Activated T-helper 2 cell treated with anti-CD3 and anti-CD28 coated beads, Interferon-gamma antibody, Interleukin-2, Interleukin-4, amounts not matched to agents 10 μg/mL and 5 μg/mL and 100 μg/mL, durations not matched to agents 14 hours and 24 hours and 36 hours (primary cell): ENCODE measurements around the gene NMS. TPM values are rescaled to one million over a fixed set of nuclear protein-coding genes. Genes with fewer than 3 reads are reported as not detected.
"Not testable (repeated sequence)": the region's sequence is repeated elsewhere in the genome, so short reads cannot be mapped to it uniquely, and the experiment has no call there.

Experiments
- DNase-seq: peaks from one replicate; pipeline ENCODE4 v3.0.0; 2021; ENCODE audit warnings: low spot score
- H3K27ac Mint-ChIP-seq: one replicate; pipeline ENCODE4 v1.8.0; 2021; ENCODE audit warnings: mixed read lengths
- H3K27me3 Mint-ChIP-seq: one replicate; pipeline ENCODE4 v1.8.0; 2021; ENCODE audit warnings: low read depth, mixed read lengths
- H3K36me3 Mint-ChIP-seq: one replicate; pipeline ENCODE4 v1.8.0; 2021; ENCODE audit warnings: low read depth, mixed read lengths
- H3K4me1 Mint-ChIP-seq: one replicate; pipeline ENCODE4 v1.8.0; 2021; ENCODE audit warnings: low read depth, mixed read lengths
- H3K4me3 Mint-ChIP-seq: one replicate; pipeline ENCODE4 v1.8.0; 2021; ENCODE audit warnings: low read depth, mild to moderate bottlenecking, moderate library complexity, mixed read lengths
- H3K9me3 Mint-ChIP-seq: one replicate; pipeline ENCODE4 v1.8.0; 2021; ENCODE audit warnings: mixed read lengths
- intact Hi-C: fragments of 100-400 bp; cut with micrococcal nuclease; formaldehyde crosslinking; loops from one replicate; pipeline ENCODE4 v1.15.1; 2023
- total RNA-seq: library from RNA; stranded (reverse); gene quantifications from 2 replicates; pipeline ENCODE4 v1.2.3, GENCODE V29; 2022

The NMS gene
- total RNA-seq, 1 donor from 2014 or later: not detected

- intact Hi-C loops: no loop called here
- Mint-ChIP-seq H3K4me1 (no peaks in the 10 kb centered on the region), H3K36me3 (no peaks in the 10 kb centered on the region), H3K27me3 (no peaks in the 10 kb centered on the region), H3K9me3 (peaks cover 11% of the 10 kb centered on the region), H3K27ac (no peak overlapping the region), H3K4me3 (no peak overlapping the region)
- DNase-seq: no peak
Measured at GRCh38 chr2:100451092-100451491, 19.2 kb upstream of the NMS start.

- peaks cover 15% of the 10 kb centered on the region for H3K9me3 Mint-ChIP-seq
- intact Hi-C loops: no loop called here
- DNase-seq: no peak
- no peaks in the 10 kb centered on the region for H3K27me3 Mint-ChIP-seq
- no peak overlapping the region for H3K27ac Mint-ChIP-seq
- H3K4me1 Mint-ChIP-seq: no peaks in the 10 kb centered on the region
- H3K4me3 Mint-ChIP-seq: no peak overlapping the region
- peaks cover 2% of the 10 kb centered on the region for H3K36me3 Mint-ChIP-seq
Measured at GRCh38 chr2:100451734-100452133, 18.5 kb upstream of the NMS start.

GRCh38 chr2:100453853-100454252, 16.4 kb upstream of the NMS start:
- H3K4me1 Mint-ChIP-seq: no peaks in the 10 kb centered on the region
- intact Hi-C loops: no loop called here
- peaks cover 20% of the 10 kb centered on the region for H3K9me3 Mint-ChIP-seq
- DNase-seq: no peak
- H3K27me3 Mint-ChIP-seq: no peaks in the 10 kb centered on the region
- peaks cover 4% of the 10 kb centered on the region for H3K36me3 Mint-ChIP-seq
- H3K4me3 Mint-ChIP-seq: no peak overlapping the region
- no peak overlapping the region for H3K27ac Mint-ChIP-seq

GRCh38 chr2:100456357-100456756, 13.9 kb upstream of the NMS start:
- H3K4me1 Mint-ChIP-seq, H3K36me3 Mint-ChIP-seq, H3K27ac Mint-ChIP-seq, intact Hi-C loops, DNase-seq, H3K4me3 Mint-ChIP-seq, H3K27me3 Mint-ChIP-seq: not testable (repeated sequence)
- H3K9me3 Mint-ChIP-seq: peaks cover 36% of the 10 kb centered on the region

- Mint-ChIP-seq H3K4me1 (no peaks in the 10 kb centered on the region), H3K27ac (no peak overlapping the region), H3K27me3 (no peaks in the 10 kb centered on the region), H3K36me3 (peaks cover 4% of the 10 kb centered on the region), H3K4me3 (no peak overlapping the region), H3K9me3 (peaks cover 26% of the 10 kb centered on the region)
- DNase-seq: no peak
- intact Hi-C loops: no loop called here
Measured at GRCh38 chr2:100460904-100461530, 9.3 kb upstream of the NMS start.

GRCh38 chr2:100470898-100471514, 724 bp downstream of the NMS start:
- Mint-ChIP-seq H3K4me1 (no peaks in the 10 kb centered on the region), H3K4me3 (no peak overlapping the region), H3K27ac (no peak overlapping the region), H3K27me3 (peaks cover 12% of the 10 kb centered on the region), H3K9me3 (no peaks in the 10 kb centered on the region), H3K36me3 (no peaks in the 10 kb centered on the region)
- intact Hi-C loops: no loop called here
- no peak for DNase-seq

GRCh38 chr2:100476606-100477005, 6.3 kb downstream of the NMS start:
- no peak for DNase-seq
- H3K27ac Mint-ChIP-seq: no peak overlapping the region
- intact Hi-C loops: no loop called here
- peaks cover 6% of the 10 kb centered on the region for H3K27me3 Mint-ChIP-seq
- no peaks in the 10 kb centered on the region for H3K9me3 Mint-ChIP-seq
- H3K36me3 Mint-ChIP-seq: no peaks in the 10 kb centered on the region
- H3K4me3 Mint-ChIP-seq: no peak overlapping the region
- H3K4me1 Mint-ChIP-seq: no peaks in the 10 kb centered on the region

- Mint-ChIP-seq H3K9me3 (no peaks in the 10 kb centered on the region), H3K4me1 (no peaks in the 10 kb centered on the region), H3K27ac (no peak overlapping the region), H3K27me3 (no peaks in the 10 kb centered on the region), H3K4me3 (no peak overlapping the region), H3K36me3 (no peaks in the 10 kb centered on the region)
- DNase-seq: no peak
- intact Hi-C loops: no loop called here
Measured at GRCh38 chr2:100482741-100483140, 12.5 kb downstream of the NMS start.

- Mint-ChIP-seq H3K36me3 (no peaks in the 10 kb centered on the region), H3K9me3 (no peaks in the 10 kb centered on the region), H3K27ac (no peak overlapping the region), H3K27me3 (no peaks in the 10 kb centered on the region), H3K4me1 (no peaks in the 10 kb centered on the region), H3K4me3 (no peak overlapping the region)
- DNase-seq: no peak
- intact Hi-C loops: no loop called here
Measured at GRCh38 chr2:100483895-100484294, 13.6 kb downstream of the NMS start.

GRCh38 chr2:100484390-100484789, 14.1 kb downstream of the NMS start:
- H3K27me3 Mint-ChIP-seq: no peaks in the 10 kb centered on the region
- H3K4me3 Mint-ChIP-seq: no peak overlapping the region
- no peaks in the 10 kb centered on the region for H3K36me3 Mint-ChIP-seq
- H3K4me1 Mint-ChIP-seq: no peaks in the 10 kb centered on the region
- no peak for DNase-seq
- intact Hi-C loops: no loop called here
- no peak overlapping the region for H3K27ac Mint-ChIP-seq
- H3K9me3 Mint-ChIP-seq: no peaks in the 10 kb centered on the region

GRCh38 chr2:100485396-100485795, 15.1 kb downstream of the NMS start:
- Mint-ChIP-seq H3K4me1 (no peaks in the 10 kb centered on the region), H3K27ac (no peak overlapping the region)
- intact Hi-C loops: no loop called here

GRCh38 chr2:100494712-100495111, 24.4 kb downstream of the NMS start:
- peaks cover 11% of the 10 kb centered on the region for H3K27me3 Mint-ChIP-seq
- no peak for DNase-seq
- H3K9me3 Mint-ChIP-seq: no peaks in the 10 kb centered on the region
- no peaks in the 10 kb centered on the region for H3K36me3 Mint-ChIP-seq
- H3K4me1 Mint-ChIP-seq: no peaks in the 10 kb centered on the region
- H3K4me3 Mint-ChIP-seq: no peak overlapping the region
- intact Hi-C loops: no loop called here
- no peak overlapping the region for H3K27ac Mint-ChIP-seq

More at GRCh38 chr2:100485396-100485795, 15.1 kb downstream of the NMS start:
- Mint-ChIP-seq H3K9me3 (no peaks in the 10 kb centered on the region), H3K4me3 (no peak overlapping the region), H3K27me3 (no peaks in the 10 kb centered on the region), H3K36me3 (no peaks in the 10 kb centered on the region)
- DNase-seq: no peak

GRCh38 chr2:100502782-100503181, 32.5 kb downstream of the NMS start:
- H3K9me3 Mint-ChIP-seq: peaks cover 12% of the 10 kb centered on the region
- peaks cover 10% of the 10 kb centered on the region for H3K27me3 Mint-ChIP-seq
- no peaks in the 10 kb centered on the region for H3K36me3 Mint-ChIP-seq
- intact Hi-C loops: no loop called here
- no peak overlapping the region for H3K27ac Mint-ChIP-seq
- H3K4me3 Mint-ChIP-seq: no peak overlapping the region
- no peak for DNase-seq
- no peaks in the 10 kb centered on the region for H3K4me1 Mint-ChIP-seq
